K562 treated with DMSO at 1 percent for 12 hours (cell line): Measurements from ENCODE around the gene TBC1D14. TPM values are rescaled to one million over a fixed set of nuclear protein-coding genes. Genes with fewer than 3 reads are reported as not detected.

ENCODE experiments used
- total RNA-seq: library from RNA; unstranded; fragments of 300-600 nt; gene quantifications from 2 replicates; pipeline ENCODE4 v1.2.3, GENCODE V29; 2022; ENCODE audit not compliant: insufficient read depth

TBC1D14 gene, protein sequence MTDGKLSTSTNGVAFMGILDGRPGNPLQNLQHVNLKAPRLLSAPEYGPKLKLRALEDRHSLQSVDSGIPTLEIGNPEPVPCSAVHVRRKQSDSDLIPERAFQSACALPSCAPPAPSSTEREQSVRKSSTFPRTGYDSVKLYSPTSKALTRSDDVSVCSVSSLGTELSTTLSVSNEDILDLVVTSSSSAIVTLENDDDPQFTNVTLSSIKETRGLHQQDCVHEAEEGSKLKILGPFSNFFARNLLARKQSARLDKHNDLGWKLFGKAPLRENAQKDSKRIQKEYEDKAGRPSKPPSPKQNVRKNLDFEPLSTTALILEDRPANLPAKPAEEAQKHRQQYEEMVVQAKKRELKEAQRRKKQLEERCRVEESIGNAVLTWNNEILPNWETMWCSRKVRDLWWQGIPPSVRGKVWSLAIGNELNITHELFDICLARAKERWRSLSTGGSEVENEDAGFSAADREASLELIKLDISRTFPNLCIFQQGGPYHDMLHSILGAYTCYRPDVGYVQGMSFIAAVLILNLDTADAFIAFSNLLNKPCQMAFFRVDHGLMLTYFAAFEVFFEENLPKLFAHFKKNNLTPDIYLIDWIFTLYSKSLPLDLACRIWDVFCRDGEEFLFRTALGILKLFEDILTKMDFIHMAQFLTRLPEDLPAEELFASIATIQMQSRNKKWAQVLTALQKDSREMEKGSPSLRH
- 20.7 and 60.0 TPM in 2 replicates for total RNA-seq

DNA sequence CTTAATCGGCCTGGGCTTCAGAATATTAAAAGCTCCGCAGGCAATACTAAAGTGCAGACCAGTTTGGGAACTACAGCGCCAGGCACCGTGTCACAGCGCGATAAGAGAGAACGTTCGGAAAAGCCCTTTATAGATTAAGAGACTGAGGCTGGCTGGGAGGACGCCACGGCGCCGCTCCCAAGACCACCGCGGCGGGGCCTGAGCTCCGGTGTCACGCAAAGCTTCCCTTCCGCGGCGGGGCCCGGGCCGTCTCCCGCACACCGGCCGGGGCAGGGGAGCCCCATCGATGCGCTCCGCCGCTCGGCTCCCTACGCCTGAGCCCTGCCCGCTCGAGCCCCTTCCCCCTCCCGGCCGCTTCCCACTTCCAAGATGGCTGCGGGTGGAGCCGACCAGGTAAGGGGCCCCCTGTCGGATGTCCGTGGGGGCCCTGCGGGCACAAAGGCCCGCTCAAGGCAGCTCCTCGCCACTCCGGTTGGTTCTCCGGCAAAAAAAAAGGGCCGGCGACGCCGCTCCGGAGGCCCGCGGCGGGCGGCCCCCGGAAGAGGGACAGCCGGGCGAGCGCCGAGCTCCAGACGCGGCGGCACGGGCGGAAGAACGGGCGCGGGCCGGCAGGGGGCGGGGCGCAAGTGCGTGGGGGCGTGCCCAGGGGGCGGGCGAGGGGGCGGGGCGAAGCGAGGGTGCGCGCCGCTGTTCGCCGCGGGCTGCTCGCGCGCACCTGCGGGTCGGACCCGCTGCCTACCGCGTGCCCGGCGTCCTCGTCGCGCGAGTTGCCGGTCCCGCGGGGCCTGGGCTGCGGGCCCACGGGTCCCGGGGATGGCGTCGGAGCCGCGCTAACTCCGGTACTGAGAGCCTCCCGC lies at the start of gene TBC1D14:
TSS of gene TBC1D14 (plus strand) at position 714 of the 857 bp plus-strand sequence. CDS start 13,564 bp downstream, outside the sequence.

DNA sequence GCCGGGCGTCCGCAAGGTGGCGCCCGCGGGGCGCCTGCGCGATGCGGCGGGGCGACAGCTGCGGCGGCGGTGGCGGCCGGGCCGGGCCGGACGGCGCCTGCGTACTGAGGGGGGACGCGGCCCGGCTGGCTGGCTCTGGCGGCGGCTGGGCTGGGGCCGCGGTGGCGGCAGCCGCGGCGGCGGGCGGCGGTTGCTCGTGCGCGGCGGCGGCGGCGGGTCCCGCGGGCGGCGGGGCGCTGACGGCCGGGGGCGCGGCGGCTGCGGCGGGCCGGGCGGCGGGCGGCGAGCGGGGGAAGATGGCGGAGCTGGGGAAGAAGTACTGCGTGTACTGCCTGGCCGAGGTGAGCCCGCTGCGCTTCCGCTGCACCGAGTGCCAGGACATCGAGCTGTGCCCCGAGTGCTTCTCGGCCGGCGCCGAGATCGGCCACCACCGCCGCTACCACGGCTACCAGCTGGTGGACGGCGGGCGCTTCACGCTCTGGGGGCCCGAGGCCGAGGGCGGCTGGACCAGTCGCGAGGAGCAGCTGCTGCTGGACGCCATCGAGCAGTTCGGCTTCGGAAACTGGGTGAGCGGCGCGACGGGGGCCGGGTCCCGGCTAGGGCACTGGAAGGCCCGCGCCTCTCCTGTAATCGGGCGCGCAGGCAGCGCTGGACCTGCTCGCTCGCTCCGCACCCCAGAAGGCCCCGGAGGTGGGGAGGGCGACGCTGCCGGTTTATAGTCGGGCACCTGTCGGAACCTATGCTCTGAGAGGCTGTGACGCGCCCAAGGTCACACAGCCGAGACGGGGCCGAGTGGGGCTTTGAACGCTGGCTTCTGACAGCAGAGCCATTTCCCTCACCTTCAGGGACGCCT lies 133.9 kb downstream of the TBC1D14 start, which contains the start of gene TADA2B:
TSS of gene TADA2B (plus strand) at position 89 of the 853 bp plus-strand sequence. CDS start at position 297, 208 bp downstream.

DNA sequence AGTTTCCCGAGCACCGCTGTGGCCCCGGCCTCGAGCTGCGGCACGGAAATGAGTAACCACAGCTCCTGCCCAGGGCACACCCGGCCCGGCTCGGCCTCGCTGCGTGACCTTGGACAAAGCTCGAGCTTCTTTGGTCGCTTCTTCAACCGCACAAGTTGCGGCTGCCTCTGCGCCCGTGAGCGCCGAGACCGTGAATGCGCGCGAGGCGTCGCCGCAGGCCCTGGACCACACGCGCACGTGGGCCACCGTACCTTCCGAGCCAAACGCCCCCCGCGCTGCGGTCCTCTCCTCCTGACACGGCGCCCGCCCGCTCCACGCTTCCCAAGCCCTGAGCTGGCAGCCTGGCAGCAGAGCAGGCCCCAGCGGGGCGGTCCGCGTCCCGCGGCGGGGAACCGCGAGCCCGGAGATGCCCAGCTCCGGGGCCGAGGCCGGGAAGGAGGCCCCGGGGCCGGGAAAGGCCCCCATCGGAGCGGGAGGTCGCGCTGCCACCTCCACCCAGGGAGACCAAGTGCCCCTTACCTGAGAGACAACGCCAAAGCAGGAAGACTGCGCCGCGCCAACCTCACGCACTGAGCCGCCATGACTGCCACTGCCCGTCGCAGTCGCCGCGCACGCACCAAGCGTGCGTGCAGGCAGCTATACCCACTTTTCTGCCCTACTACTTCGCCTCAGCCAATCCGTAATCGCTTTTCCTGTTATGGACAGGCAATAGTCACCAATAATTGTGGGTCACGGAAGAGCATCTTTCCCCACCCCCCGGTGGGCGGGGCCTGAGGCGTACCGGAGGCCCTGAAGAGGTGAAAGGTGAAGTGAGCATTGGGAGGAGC lies 158.0 kb downstream of the TBC1D14 start, which contains the start of gene GRPEL1:
TSS of gene GRPEL1 (minus strand) at position 613 of the 827 bp plus-strand sequence. CDS start at position 581, 32 bp downstream.

Other genes with a start within 250 kb of the TBC1D14 start
- gene S100P, start 215.9 kb upstream of the TBC1D14 start, total RNA-seq: 77.1 and 186 TPM in 2 replicates
- gene MRFAP1L1, start 200.0 kb upstream of the TBC1D14 start, total RNA-seq: 73.5 and 101 TPM in 2 replicates
- 36.1 and 37.4 TPM in 2 replicates for gene BLOC1S4, start 193.7 kb upstream of the TBC1D14 start, total RNA-seq
- gene KIAA0232, start 127.1 kb upstream of the TBC1D14 start, total RNA-seq: 4.3 and 22.8 TPM in 2 replicates
- gene TADA2B, start 133.5 kb downstream of the TBC1D14 start, total RNA-seq: 10.6 and 22.8 TPM in 2 replicates
- 11.4 and 12.6 TPM in 2 replicates for gene GRPEL1, start 158.2 kb downstream of the TBC1D14 start, total RNA-seq